Esophagus squamous epithelium (tissue), 4 donors: ENCODE results near the gene SRBD1.

Experiments
- POLR2A ChIP-seq, 4 donors: fragments of 450-650 bp; IDR thresholded peaks; one replicate each; pipeline ENCODE4 v1.6.1; 2017; ENCODE audit warnings: antibody characterized with exemption in 4 of 4, mild to moderate bottlenecking in 4 of 4, moderate library complexity in 3 of 4
- TF ChIP-seq, protein P1 (sequence below), 6 experiments: fragments of 450-650 bp in 4 of 6; fragments of 200-600 bp in 2 of 6; sonication (generic) in 2 of 6; IDR thresholded peaks; one replicate each; pipeline ENCODE4 v1.5.1; 2016 to 2019; ENCODE audit warnings: antibody characterized with exemption in 6 of 6, mild to moderate bottlenecking in 4 of 6, moderate library complexity in 4 of 6

DNA sequence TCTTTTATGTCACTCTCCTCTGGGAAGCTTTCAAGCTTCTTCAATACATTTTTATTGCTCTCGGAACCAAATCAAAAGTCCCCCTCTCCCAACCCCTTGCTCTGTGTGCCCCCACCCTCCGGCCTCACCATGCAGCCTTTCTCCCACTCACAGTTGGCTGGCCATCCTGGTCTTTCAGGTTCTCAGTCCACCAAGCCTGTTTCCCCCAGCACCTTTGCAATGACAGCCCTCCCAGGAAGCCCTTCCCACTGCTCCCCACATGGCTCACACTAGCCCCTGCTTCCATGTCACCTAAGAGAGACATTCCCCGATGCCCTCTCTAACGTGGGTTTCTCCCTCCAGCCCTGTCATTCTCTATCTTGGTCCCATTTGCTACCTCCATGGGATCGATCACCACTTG, 266.6 kb downstream of the SRBD1 start:
- TF ChIP-seq, protein P1, sequence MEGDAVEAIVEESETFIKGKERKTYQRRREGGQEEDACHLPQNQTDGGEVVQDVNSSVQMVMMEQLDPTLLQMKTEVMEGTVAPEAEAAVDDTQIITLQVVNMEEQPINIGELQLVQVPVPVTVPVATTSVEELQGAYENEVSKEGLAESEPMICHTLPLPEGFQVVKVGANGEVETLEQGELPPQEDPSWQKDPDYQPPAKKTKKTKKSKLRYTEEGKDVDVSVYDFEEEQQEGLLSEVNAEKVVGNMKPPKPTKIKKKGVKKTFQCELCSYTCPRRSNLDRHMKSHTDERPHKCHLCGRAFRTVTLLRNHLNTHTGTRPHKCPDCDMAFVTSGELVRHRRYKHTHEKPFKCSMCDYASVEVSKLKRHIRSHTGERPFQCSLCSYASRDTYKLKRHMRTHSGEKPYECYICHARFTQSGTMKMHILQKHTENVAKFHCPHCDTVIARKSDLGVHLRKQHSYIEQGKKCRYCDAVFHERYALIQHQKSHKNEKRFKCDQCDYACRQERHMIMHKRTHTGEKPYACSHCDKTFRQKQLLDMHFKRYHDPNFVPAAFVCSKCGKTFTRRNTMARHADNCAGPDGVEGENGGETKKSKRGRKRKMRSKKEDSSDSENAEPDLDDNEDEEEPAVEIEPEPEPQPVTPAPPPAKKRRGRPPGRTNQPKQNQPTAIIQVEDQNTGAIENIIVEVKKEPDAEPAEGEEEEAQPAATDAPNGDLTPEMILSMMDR (IDR thresholded peaks at IDR 0.05): no peak
- TF ChIP-seq POLR2A (IDR thresholded peaks at IDR 0.05): no peak
